ENCODE measurements around the gene GRM8. TPM values are rescaled to one million over a fixed set of nuclear protein-coding genes. Genes with fewer than 3 reads are reported as not detected.
"Not testable (repeated sequence)": the region's sequence is repeated elsewhere in the genome, so short reads cannot be mapped to it uniquely, and the experiment has no call there.

The GRM8 gene
- total and polyA plus RNA-seq, 8 donors = 0.25 to 2.8 (median 1.3) TPM; not detected in 4

- WGBS, 5 donors = 47 to 65% (median 50%) methylated on average over 6 of the region's 6 CpGs
- H3K4me1 ChIP-seq; intact Hi-C loops (cut with DNase I; ENCODE audit: low total_unique reads); H3K4me3 ChIP-seq; DNase-seq; H3K9me3 ChIP-seq; H3K27ac ChIP-seq; H3K36me3 ChIP-seq; H3K27me3 ChIP-seq: not testable (repeated sequence)
These were observed 351.5 kb downstream of the GRM8 start for GRCh38 chr7:126901041-126901765.

GRCh38 chr7:126887980-126888379 is 364.8 kb downstream of the GRM8 start:
- H3K27ac ChIP-seq; DNase-seq; H3K27me3 ChIP-seq; intact Hi-C loops (cut with DNase I; ENCODE audit: low total_unique reads); H3K4me1 ChIP-seq; H3K9me3 ChIP-seq; H3K36me3 ChIP-seq; H3K4me3 ChIP-seq: not testable (repeated sequence)
- WGBS, 5 donors = 71 to 89% (median 84%) methylated on average over 1 of the region's 1 CpG

GRCh38 chr7:126887560-126887959 is 365.2 kb downstream of the GRM8 start:
- H3K27ac ChIP-seq; intact Hi-C loops (cut with DNase I; ENCODE audit: low total_unique reads); H3K36me3 ChIP-seq; DNase-seq; H3K27me3 ChIP-seq; H3K4me3 ChIP-seq; H3K4me1 ChIP-seq; H3K9me3 ChIP-seq: not testable (repeated sequence)
- WGBS, 5 donors = 38 to 49% (median 48%) methylated on average over 4 of the region's 4 CpGs

GRCh38 chr7:126882730-126883129 is 370.0 kb downstream of the GRM8 start:
- H3K36me3 ChIP-seq; H3K9me3 ChIP-seq; H3K27ac ChIP-seq; H3K4me1 ChIP-seq; H3K27me3 ChIP-seq; intact Hi-C loops (cut with DNase I; ENCODE audit: low total_unique reads); H3K4me3 ChIP-seq; DNase-seq: not testable (repeated sequence)
- WGBS, 5 donors = 81 to 93% (median 92%) methylated on average over 1 of the region's 1 CpG

- H3K36me3 ChIP-seq; DNase-seq; H3K27me3 ChIP-seq; H3K4me3 ChIP-seq; H3K9me3 ChIP-seq; H3K27ac ChIP-seq; H3K4me1 ChIP-seq; intact Hi-C loops (cut with DNase I; ENCODE audit: low total_unique reads): not testable (repeated sequence)
- WGBS, 5 donors = 57 to 78% (median 72%) methylated on average over 2 of the region's 2 CpGs
These were observed 370.8 kb downstream of the GRM8 start for GRCh38 chr7:126881908-126882307.

GRCh38 chr7:126881315-126881714 is 371.4 kb downstream of the GRM8 start:
- H3K9me3 ChIP-seq = no peaks in the 10 kb centered on the region
- WGBS, 5 donors = 76 to 87% (median 77%) methylated on average over 4 of the region's 4 CpGs

GRCh38 chr7:126876536-126876935 is 376.2 kb downstream of the GRM8 start:
- H3K36me3 ChIP-seq; H3K4me3 ChIP-seq; H3K27me3 ChIP-seq; H3K4me1 ChIP-seq; intact Hi-C loops (cut with DNase I; ENCODE audit: low total_unique reads); DNase-seq; H3K9me3 ChIP-seq; H3K27ac ChIP-seq: not testable (repeated sequence)
- 42 to 51% (median 48%) methylated on average over 3 of the region's 3 CpGs for whole genome bisulfite sequencing, 5 donors

More at GRCh38 chr7:126881315-126881714, 371.4 kb downstream of the GRM8 start:
- H3K4me1 ChIP-seq = no peaks in the 10 kb centered on the region
- no peaks in the 10 kb centered on the region for H3K27me3 ChIP-seq
- intact Hi-C loops (cut with DNase I; ENCODE audit: low total_unique reads) = no loop called here
- H3K27ac ChIP-seq = no peak overlapping the region
- H3K36me3 ChIP-seq = no peaks in the 10 kb centered on the region
- TF ChIP-seq POLR2A (IDR thresholded peaks at IDR 0.05) (no peak), CTCF (IDR thresholded peaks at IDR 0.05) (no peak), POLR2AphosphoS5 (IDR thresholded peaks at IDR 0.05) (no peak), EP300 (IDR thresholded peaks at IDR 0.05) (no peak)
- DNase-seq = no peak
- no peak overlapping the region for H3K4me3 ChIP-seq

All from stomach (tissue), 9 donors.